ENCODE measurements around the gene VPS13D.
"Not testable (repeated sequence)": the region's sequence is repeated elsewhere in the genome, so short reads cannot be mapped to it uniquely, and the experiment has no call there.

The VPS13D gene

DNA sequence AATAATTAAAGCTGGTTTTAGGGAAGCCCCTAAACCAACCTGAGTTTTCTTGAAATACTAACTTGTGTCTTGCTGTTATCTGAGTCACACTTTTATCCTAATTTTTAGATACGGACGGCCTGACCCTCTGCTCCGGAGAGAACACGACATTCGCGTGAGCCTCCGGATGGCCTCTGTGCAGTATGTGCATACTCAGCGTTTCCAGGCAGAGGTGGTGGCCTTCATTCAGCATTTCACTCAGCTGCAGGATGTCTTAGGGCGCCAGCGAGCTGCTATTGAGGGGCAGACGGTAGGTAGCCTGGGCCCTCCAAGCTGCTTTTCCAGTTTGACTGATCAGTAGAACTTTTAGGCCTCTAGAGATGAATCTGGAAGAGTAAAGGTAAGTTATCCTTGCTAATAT lies 63.6 kb downstream of the VPS13D start:
- DNase-seq: no peak

DNA sequence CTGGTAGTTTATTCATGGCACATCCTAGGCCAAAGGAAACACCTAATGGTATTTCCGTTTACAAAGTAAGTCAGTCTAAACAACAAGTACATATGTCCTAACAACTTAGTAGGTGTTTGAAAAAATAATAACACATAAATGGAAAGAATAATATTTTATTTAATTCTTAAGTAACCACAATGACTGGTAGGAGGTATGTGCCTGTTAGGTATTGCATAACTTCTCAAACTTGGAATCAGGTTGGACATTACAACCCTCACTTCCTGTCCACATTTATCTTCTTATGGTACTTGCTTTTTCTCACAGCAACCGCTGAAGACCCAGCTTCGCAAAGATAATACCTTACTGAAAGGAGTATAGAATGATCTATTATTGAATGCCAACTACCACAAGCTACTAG lies 64.2 kb downstream of the VPS13D start:
- DNase-seq: no peak

DNA sequence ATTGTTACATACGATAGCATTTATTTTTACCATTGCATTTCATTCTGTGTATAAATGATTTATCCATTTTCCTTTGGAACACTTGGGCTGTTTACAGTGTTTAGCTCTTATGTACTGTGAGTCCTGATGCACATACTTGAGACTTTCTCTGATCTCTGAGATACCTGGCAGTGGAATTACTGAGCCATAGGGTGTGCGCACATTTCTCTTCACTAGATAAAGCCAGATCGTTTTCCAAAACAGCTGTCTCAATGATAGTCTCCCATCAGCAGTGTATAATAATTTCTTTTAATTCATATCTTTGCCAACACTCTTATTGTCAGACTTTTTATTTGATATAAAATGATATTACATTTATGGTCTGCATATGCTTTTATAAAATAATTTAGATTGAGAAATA lies 66.2 kb downstream of the VPS13D start:
- DNase-seq: no peak

DNA sequence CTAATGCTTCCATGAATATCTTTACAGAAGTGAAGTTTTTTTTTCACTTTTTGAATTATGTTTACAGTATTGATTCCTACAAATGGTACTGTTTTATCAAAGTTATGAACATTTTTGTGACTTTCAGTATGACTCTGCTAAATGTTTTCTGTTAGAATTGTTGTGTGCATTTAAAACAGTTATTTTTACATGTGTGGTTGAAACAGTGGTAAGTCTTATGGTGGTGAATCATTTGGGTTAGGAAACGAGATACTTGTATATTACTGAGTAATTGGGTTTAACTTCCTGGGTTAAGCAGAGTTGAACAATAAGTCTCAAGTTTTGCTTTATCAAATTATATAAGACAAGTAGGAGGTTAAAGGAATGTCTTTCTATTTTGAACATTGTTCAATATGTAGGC lies 66.8 kb downstream of the VPS13D start:
- DNase-seq: no peak

DNA sequence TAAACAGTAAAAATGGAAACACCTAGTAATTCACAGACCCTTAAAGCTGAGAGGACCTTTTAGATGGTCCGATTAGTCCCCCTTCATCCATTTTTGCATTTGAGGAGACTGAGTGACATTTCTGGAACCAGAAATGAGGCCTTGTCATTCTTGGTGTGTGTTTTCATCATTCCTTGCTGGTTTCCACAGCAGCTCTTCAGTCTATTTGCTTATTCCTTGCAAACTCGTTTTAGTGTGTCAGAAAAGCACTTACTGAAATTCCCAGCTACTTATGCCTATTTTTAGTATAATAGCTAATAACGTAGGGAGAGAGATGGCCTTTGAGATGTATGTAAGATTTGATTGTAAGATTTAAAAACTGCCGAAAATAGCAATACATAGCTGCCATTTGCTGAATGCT lies 70.9 kb downstream of the VPS13D start:
- no peak for DNase-seq

DNA sequence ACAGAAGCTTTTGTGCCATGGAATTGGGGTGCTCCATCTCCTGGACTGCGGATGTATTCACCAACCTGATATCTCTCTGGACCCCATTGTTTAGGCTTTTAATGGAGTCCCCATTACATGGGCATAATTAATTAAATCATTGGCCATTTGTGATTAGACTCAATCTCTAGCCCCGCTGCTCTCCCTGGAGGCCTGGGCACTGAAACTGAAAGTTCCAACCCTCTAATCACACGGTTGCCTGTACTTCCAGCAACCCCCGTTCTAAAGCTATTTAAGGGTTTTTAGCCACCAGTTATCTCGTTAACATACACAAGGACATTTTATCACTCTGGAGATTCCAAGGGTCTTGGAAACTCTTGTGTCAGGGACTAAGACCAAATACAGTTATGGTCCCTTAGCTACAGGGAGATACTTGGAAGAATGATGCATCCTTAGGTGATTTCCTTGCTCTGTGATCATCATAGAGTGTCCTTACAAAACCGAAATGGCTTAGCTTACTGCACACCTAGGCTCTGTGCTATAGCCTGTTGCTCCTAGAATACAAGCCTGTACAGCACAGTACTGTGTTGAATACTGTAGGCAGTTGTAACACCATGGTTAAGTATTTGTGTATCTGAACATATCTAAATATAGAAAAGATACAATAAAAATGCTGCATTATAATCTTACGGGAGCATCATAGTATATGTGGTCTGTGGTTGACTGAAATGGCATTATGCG lies 71.8 kb downstream of the VPS13D start:
- no peak for DNase-seq

DNA sequence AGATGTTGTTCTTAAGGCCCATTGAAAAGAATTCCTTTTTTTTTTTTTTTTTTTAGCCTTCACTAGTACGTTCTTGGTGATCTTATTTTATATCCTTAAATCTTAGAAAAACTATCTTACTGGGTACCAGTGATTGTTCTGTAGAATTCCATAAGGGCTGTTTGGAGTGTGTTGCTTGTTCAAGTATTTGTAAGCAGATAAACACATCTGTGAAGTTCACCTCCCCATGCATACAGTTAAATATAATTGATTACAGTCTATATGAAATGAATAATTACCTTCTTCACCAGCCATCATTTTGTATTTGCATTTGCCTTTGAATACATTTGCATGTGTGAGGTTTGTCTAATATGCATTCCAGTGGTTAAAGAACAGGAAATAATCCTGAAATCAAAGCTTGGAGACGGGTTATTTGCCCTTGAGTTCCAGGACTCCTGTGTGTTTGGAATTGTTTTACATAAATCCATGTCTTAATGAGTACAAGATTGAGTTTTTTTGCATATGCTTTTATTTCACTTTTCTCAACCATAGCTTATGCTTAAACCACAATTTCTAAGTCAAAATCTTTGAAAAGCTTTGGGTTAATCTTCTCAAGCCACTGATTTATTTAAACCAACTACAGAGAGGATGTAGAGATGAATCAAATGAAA lies 73.1 kb downstream of the VPS13D start:
- no peak for DNase-seq

DNA sequence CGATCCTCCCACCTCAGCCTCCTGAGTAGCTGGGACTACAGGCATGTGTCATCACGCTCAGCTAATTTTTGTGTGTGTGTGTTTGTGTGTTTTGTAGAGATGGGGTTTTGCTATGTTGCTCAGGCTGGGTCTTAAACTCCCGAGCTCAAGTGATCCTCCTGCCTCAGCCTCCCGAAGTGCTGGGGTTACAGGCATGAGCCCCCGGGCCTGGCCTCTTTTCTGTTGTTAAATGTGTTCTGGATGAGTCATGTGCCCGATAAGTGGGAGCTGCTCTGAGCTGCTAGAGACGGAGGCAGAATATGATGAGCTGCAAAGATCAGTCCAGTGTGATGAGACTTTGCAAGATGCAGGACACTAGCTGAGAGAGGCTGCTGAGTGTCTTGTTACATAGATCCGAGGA lies 75.5 kb downstream of the VPS13D start:
- DNase-seq: no peak

DNA sequence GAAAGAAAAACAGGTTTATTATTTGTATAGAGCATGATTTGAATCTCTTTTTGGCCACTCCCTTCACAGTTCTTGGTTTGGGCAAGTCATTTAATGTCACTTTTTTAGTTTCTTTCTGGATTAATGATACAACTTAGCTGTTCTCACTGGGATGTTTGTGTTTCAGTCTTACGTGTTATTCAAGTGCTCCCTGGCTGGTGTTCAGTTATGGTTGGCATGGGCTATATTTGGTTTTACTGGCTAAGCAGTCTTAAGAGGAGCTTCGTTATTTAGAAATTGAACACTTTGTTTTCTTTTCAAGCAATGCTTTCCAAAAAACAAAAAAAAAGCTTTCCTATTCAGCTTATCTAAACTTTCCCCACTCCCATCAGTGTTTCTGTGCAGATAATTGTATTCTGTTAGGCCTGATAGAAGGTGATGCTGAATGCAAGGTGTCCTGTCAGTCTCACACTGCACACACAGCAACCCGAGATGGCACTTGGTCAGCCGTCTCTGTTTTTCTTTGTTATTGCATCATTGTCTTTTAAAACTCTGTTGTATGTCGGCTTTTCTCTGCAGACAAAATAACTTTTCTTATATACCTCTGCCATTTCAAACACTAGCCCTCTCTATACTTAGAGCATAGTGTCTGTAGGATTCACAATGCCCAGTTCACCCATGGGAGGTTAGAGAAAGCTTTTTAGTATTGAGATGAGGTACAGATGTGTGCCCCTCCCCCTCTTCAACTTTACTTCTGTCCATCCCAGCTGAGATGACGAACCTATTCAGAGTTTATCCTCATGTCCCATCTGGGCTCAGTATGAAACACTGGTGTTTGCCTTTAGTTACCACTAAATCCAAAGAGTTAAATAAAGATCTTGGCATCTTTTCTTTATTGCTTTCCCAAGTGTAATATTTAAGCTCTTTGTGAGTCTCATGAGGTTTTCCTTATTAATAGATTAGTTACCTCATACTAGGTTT lies 80.2 kb downstream of the VPS13D start:
- DNase-seq: no peak

DNA sequence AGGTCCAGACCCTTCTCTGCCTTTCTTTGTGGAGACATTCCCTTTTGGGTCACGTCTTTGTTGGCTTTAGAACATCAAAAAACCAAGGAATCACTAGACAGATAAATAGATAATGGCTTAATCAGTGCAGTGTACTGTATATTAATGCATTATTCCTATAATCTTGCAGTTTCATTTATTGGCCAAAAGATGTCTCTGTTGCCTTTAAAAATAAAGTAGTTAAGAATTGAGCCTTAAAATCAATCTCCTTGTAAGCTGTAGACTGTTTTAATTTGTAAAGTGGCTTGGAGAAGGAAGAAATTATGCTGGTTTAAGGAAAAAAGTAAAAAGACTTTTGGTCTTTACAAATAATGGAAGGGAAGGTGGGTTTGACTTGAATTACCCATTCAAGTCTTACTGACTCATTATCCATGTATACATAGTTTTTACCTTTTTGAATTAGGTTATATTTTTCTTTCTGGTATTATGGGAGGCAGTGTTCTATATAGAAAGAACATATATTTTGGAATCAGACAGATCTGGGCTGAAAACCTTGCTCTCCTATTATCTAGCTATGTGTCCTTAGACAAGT lies 84.6 kb downstream of the VPS13D start:
- DNase-seq: no peak

DNA sequence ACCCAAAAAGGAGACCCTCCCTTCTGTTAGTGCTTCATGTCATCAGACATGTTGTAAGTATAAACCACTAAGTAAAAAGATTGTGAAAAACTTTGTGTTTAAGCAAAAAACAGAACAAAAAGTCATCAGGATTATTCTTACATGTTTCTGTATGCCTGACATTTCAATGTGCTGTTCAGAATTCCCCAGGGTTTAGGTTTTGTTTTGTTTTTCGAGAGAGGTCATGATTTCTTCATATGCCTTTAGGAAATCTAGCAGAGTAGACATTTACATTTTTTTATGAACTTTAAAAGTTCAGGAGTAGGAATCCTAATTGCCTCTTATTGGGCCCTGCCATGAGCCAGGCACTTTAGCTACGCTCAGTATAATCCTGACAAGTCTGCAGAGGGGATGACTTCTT lies 85.3 kb downstream of the VPS13D start:
- DNase-seq: no peak

DNA sequence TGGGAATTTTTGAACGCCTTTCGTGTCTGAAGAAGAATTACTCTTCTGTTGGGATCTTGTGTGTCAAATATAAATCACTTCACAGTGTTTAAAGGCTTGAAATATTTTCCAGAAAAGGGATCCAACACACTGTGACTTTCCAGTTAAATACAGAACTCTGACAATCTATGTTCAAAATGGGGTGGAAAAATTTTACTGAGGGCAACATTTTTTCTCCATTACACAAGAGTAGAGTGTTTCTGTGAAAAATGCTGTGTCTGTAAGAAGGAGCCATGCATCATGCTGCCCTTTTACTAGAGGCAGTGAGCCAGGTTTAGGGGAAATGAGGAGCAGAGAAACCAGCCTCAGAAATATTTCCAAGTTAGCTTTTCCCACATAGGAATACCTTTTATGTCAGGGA lies 86.5 kb downstream of the VPS13D start:
- DNase-seq: no peak

DNA sequence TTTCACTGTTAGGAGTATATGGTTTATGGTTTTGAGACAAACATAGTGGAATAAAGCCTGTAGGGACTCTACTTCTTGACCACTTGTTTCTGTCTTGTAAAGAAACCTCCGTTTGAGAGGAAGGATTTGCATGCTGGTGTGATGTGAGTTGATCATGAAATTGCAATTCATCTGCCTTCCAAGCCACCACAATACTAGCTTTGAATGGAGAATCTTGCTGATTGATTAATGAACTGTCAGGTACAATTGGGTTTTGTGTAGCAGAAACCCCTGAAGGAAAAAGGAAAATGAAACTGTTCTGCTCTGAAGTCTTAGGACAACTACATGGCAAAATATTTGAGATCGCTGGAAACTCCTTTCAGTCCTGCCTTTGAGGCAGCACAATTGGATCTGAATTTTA lies 90.7 kb downstream of the VPS13D start:
- DNase-seq: no peak

DNA sequence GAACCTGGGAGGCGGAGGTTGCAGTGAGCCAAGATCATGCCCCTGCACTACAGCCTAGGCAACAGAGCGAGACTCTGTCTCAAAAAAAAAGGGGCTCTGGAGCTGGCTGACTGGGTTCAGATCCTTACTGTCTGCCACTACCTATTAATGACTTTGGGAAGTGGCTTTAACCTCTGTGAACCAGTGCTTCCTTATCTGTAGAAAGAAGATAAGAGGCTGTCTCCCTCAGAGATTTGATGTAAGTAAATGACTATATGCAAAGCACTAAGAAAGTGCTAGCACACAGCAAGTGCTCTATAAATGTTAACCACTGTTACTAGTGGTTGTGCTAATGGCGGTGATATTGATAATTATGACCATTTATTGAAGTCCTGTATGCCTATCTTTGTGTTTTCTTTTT lies 94.6 kb downstream of the VPS13D start:
- DNase-seq: no peak

DNA sequence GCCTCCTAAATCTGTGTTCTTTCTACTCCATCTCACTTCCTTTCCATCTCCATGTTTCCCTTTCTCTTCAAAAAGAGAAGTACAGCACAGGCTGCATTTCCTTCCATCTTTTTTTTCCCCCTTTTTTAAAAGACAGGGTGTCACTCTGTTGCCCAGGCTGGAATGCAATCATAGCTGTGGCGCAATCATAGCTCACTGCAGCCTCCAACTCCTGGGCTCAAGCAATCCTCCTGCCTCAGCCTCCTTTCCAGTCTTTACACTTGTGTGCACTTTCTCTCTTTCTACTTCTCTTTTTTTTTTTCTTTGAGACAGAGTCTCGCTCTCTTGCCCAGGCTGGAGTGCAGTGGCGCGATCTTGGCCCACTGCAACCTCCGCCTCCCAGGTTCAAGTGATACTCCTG lies 95.1 kb downstream of the VPS13D start:
- not testable (repeated sequence) for DNase-seq

DNA sequence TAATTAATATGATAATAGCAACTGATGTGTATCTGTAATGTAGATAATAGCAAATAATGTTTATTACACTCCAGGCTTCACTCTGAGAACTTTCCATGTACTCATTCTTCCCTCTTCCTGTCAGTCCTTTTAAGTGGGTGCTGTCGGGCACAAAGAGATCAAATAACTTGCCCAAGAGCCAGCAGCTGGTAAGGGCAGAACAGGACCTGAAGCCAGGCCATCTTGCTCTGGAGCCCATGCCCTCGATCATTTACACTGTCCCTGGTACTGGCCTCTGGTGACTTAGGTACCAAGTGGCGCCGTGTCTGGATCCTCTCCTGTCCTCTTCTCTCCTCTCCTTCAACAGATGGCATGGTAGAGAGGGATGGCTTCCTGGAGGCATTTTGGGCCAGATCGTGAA lies 97.2 kb downstream of the VPS13D start:
- DNase-seq: no peak

DNA sequence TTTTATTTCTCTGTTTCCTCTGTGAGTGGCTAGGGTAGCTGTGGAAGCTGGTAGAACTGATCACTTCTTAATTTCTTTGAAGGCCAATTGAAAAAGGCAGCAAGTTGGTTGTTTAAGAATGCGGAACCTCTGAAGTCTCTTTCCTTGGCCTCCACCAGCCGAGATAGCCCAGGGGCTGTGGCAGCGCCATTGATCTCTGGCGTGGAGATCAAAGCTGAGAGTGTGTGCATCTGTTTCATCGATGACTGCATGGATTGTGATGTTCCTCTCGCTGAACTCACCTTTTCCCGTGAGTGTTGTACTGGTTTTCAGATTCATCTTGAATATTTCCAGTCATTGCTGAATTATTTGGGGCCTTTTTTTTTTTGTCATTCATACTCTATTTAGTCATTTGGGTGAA lies 97.7 kb downstream of the VPS13D start:
- no peak for DNase-seq

DNA sequence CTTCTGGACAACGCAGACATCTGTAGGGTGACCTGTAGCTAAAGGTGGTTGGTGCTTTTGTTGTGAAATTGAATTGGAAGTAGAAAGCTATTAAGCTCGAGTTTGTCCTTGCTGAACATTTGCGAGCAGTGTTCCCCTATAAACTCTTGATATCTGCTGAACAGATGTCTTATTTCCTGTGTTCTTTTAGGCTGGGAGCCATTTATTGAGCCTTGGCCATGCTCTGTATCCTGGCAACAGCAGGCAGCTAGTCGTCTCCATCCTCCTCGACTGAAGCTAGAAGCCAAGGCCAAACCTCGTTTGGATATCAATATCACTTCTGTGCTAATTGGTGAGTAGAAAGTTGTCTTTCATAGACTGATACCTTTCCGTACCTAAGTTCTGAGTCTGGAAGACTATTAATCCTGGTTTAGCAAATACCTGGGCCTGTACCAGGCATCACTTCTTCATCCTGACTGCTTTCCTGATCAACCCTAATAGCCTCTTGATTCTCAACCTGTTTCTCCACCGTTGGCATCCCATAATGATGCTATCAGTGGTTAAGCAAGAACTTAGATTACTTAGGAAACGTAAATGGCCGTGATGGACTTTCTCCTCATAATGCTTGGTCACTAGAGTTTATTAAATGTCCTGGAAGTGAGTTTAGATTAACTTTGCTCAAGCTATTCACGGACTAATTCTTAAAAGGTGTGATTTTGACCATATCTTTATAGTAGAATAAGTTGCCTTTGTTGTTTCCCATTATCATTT lies 103.4 kb downstream of the VPS13D start:
- DNase-seq: no peak

DNA sequence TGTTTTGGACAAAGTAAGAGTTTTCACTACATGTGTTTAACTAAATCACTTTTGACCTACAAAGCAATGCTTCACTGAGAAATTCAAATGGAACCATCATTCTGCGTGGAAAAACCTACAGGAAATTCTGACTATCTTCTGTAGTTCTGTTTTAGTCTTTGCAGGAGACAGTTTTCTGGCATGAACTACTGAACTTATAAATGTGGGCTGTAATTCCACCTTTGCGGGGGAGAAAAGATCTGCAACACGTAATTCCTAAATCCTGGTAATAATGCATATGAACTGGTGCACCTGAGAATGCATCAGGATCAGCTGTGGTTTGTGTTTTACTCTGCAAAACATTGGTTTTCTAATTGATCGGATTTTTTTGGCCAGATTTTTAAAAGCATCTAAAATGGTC lies 106.0 kb downstream of the VPS13D start:
- DNase-seq: no peak

DNA sequence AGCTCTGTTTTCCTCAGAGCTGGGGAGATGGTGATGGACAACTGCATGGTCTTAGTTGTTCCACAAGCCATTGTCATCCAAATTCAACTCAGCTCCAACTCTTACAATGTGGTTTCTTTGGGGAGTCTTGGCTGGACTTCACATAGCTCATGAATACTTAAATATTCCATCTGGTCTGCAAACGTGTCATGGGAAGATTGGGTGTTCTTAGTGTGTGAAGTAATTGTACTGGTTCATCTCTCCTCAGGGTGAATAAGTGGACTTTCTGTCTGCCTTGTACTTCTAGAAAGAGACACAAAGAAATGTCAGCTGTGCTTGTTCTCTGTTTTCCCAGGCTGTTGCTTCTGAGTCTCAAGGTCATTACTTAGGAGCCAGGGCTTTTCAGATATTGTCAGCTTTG lies 106.6 kb downstream of the VPS13D start:
- DNase-seq: no peak

DNA sequence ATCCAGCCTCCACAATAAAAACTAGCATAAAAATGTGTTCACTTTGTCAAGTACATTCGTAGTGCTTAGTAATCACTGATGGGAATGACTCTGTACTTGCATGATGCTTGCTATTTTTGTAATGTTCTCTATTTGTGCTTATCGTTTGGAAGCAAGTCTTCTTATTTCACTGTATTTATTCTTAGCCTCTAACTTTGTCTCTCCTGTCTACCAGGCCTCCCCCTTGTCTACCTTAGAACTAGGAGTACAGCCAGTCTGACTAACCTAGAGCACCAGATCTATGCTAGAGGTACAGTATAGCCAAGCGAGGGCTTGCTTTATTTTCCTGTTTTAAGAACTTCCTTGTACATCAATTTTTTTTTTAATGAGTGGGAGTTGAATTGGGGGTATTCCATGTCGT lies 108.2 kb downstream of the VPS13D start:
- no peak for DNase-seq

DNA sequence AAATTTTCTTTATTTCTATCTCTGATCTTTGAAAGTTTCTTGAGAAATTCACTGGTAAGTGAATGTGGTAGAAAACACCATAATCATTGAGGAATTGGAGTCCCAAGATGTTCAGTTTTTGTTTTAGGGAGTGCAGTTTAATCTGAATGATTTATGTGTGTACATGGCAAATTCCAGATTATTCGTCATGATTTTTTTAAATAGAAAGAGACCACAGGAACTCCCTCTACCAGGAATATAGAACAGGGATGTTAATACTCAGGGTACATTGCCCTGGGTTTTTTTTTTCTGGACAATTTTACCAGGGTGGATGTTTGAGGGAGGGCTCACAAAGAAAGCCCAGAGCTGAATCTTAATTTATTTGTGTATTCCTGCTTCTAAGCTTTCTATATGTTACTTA lies 109.0 kb downstream of the VPS13D start:
- DNase-seq: no peak

DNA sequence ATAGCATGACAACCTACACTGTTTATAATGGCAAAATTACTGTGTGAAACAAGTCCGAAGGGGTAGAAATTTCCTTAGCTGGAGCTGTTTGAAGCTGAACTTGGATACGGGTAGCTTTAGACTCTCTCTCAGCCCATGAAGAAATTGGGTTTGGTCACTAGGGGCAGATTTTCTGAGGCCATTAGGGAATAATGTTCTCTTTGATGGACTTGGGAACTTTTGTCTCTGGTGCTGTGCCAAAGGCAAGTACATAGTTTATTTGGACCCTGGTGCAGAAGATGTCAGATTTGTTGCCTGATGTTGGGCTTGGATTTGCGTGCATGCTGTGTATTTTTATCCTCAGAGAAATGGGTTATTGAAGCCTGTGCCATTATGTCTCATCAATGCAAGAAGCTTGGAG lies 109.6 kb downstream of the VPS13D start:
- no peak for DNase-seq
